Measurements from ENCODE around the gene RC3H2. TPM values are rescaled to one million over a fixed set of nuclear protein-coding genes. Genes with fewer than 3 reads are reported as not detected.
A peak's percentile ranks its signal among the peaks of the same experiment; 100 is the strongest.

RC3H2 gene
- total and polyA plus RNA-seq, 2 donors (not counting 1 experiment from before 2014, with no cell fraction given) = 35.7 to 43.1 TPM

GRCh38 chr9:122827761-122828093 lies 77.4 kb downstream of the RC3H2 start:
- Histone ChIP-seq H3K36me3 (ENCODE audit: control insufficient read depth, insufficient read depth, low read length) (peaks cover 3% of the 10 kb centered on the region), H3K27me3 (ENCODE audit: control insufficient read depth, insufficient read depth, low read length) (no peaks in the 10 kb centered on the region), H3K9me3 (ENCODE audit: control insufficient read depth, insufficient read depth, low read depth, low read length) (no peaks in the 10 kb centered on the region), H3K9ac (ENCODE audit: insufficient read depth, low read length) (peak overlapping the region; percentile 89), H3K79me2 (ENCODE audit: control insufficient read depth, insufficient read depth, low read length) (peaks cover 23% of the 10 kb centered on the region), H3K4me3 (replicated peaks in 1 of 4; ENCODE audit: control extremely low read depth in 1 of 4, insufficient read depth in 1 of 4, low read depth in 3 of 4, low read length in 4 of 4) (peak overlapping the region; percentile 86 to 97 (median 90)), H3K4me1 (ENCODE audit: control insufficient read depth, extremely low read depth, insufficient read depth, low read length) (peaks cover 6% of the 10 kb centered on the region), H4K20me1 (ENCODE audit: control insufficient read depth, extremely low read depth, insufficient read depth, low read length) (no peaks in the 10 kb centered on the region), H3K27ac (ENCODE audit: insufficient read depth, low read length) (peak overlapping the region; percentile 97), H3K4me2 (ENCODE audit: extremely low read depth, insufficient read depth, low read length) (peak overlapping the region; percentile 94), H2AFZ (ENCODE audit: low read length) (peak overlapping the region; percentile 79)
- peak in 1 of 2 donors; percentile 49 for DNase-seq (ENCODE audit: low read depth in 2 of 2)
- no peak for TF ChIP-seq EZH2 (IDR thresholded peaks at IDR 0.05; ENCODE audit: low read length, missing control alignments)
- TF ChIP-seq, protein P1, sequence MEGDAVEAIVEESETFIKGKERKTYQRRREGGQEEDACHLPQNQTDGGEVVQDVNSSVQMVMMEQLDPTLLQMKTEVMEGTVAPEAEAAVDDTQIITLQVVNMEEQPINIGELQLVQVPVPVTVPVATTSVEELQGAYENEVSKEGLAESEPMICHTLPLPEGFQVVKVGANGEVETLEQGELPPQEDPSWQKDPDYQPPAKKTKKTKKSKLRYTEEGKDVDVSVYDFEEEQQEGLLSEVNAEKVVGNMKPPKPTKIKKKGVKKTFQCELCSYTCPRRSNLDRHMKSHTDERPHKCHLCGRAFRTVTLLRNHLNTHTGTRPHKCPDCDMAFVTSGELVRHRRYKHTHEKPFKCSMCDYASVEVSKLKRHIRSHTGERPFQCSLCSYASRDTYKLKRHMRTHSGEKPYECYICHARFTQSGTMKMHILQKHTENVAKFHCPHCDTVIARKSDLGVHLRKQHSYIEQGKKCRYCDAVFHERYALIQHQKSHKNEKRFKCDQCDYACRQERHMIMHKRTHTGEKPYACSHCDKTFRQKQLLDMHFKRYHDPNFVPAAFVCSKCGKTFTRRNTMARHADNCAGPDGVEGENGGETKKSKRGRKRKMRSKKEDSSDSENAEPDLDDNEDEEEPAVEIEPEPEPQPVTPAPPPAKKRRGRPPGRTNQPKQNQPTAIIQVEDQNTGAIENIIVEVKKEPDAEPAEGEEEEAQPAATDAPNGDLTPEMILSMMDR (conservative IDR thresholded peaks at IDR 0.05 in 1 of 2, IDR thresholded peaks at IDR 0.05 in 1 of 2; ENCODE audit: low read depth in 1 of 2, low read length in 2 of 2) = no peak

DNA sequence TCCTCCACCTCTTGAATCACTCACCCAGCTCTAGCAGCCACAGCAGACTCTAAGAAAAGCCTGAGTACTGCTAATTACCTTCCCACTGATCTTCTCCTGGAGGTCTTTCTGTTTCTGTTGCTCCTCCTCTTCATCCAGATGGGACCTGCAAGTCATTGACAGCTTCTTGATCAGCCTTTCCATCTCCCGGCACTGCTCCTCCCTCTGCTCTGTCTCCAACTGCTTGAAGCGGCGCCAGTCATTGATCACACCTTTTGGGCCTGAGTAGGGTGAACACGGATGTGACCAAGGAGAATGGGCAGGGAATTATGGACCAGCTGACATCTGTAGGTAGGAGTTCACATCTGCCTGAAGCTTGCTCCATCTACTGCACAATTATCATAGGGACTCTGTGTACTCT lies 82.2 kb downstream of the RC3H2 start:
- no peaks in the 10 kb centered on the region for H4K20me1 ChIP-seq (ENCODE audit: control insufficient read depth, extremely low read depth, insufficient read depth, low read length)
- peaks cover 6% of the 10 kb centered on the region for H3K4me1 ChIP-seq (ENCODE audit: control insufficient read depth, extremely low read depth, insufficient read depth, low read length)
- no peak overlapping the region for H3K27ac ChIP-seq (ENCODE audit: insufficient read depth, low read length)
- no peaks in the 10 kb centered on the region for H3K27me3 ChIP-seq (ENCODE audit: control insufficient read depth, insufficient read depth, low read length)
- H3K9ac ChIP-seq (ENCODE audit: insufficient read depth, low read length) = no peak overlapping the region
- DNase-seq (ENCODE audit: low read depth in 2 of 2) = no peak
- no peaks in the 10 kb centered on the region for H3K9me3 ChIP-seq (ENCODE audit: control insufficient read depth, insufficient read depth, low read depth, low read length)
- H3K4me3 ChIP-seq (replicated peaks in 1 of 4; ENCODE audit: control extremely low read depth in 1 of 4, insufficient read depth in 1 of 4, low read depth in 3 of 4, low read length in 4 of 4) = no peak overlapping the region
- H3K36me3 ChIP-seq (ENCODE audit: control insufficient read depth, insufficient read depth, low read length) = peaks cover 3% of the 10 kb centered on the region
- no peak overlapping the region for H2AFZ ChIP-seq (ENCODE audit: low read length)
- H3K79me2 ChIP-seq (ENCODE audit: control insufficient read depth, insufficient read depth, low read length) = peaks cover 23% of the 10 kb centered on the region
- TF ChIP-seq, protein P1 (conservative IDR thresholded peaks at IDR 0.05 in 1 of 2, IDR thresholded peaks at IDR 0.05 in 1 of 2; ENCODE audit: low read depth in 1 of 2, low read length in 2 of 2) = no peak
- no peak for TF ChIP-seq EZH2 (IDR thresholded peaks at IDR 0.05; ENCODE audit: low read length, missing control alignments)
- no peak overlapping the region for H3K4me2 ChIP-seq (ENCODE audit: extremely low read depth, insufficient read depth, low read length)

GRCh38 chr9:122822056-122822455 lies 83.1 kb downstream of the RC3H2 start:
- H3K4me1 ChIP-seq (ENCODE audit: control insufficient read depth, extremely low read depth, insufficient read depth, low read length) = peaks cover 4% of the 10 kb centered on the region
- H3K4me2 ChIP-seq (ENCODE audit: extremely low read depth, insufficient read depth, low read length) = no peak overlapping the region
- DNase-seq (ENCODE audit: low read depth in 2 of 2) = no peak
- H3K9ac ChIP-seq (ENCODE audit: insufficient read depth, low read length) = no peak overlapping the region
- TF ChIP-seq, protein P1 (conservative IDR thresholded peaks at IDR 0.05 in 1 of 2, IDR thresholded peaks at IDR 0.05 in 1 of 2; ENCODE audit: low read depth in 1 of 2, low read length in 2 of 2) = no peak
- no peak for TF ChIP-seq EZH2 (IDR thresholded peaks at IDR 0.05; ENCODE audit: low read length, missing control alignments)
- no peaks in the 10 kb centered on the region for H4K20me1 ChIP-seq (ENCODE audit: control insufficient read depth, extremely low read depth, insufficient read depth, low read length)
- peaks cover 18% of the 10 kb centered on the region for H3K79me2 ChIP-seq (ENCODE audit: control insufficient read depth, insufficient read depth, low read length)
- H3K27me3 ChIP-seq (ENCODE audit: control insufficient read depth, insufficient read depth, low read length) = no peaks in the 10 kb centered on the region
- no peaks in the 10 kb centered on the region for H3K9me3 ChIP-seq (ENCODE audit: control insufficient read depth, insufficient read depth, low read depth, low read length)
- H2AFZ ChIP-seq (ENCODE audit: low read length) = no peak overlapping the region
- H3K4me3 ChIP-seq (replicated peaks in 1 of 4; ENCODE audit: control extremely low read depth in 1 of 4, insufficient read depth in 1 of 4, low read depth in 3 of 4, low read length in 4 of 4) = no peak overlapping the region
- H3K36me3 ChIP-seq (ENCODE audit: control insufficient read depth, insufficient read depth, low read length) = peaks cover 3% of the 10 kb centered on the region
- H3K27ac ChIP-seq (ENCODE audit: insufficient read depth, low read length) = no peak overlapping the region
